ENCODE results near the gene GPR158.

The GPR158 gene

GRCh38 chr10:25441270-25441669, 266.5 kb downstream of the GPR158 start:
- no peaks in the 10 kb centered on the region for H4K20me1 ChIP-seq (ENCODE audit: low read depth, low read length)
- H3K79me2 ChIP-seq (ENCODE audit: insufficient read depth, low read length) = no peaks in the 10 kb centered on the region
- no peaks in the 10 kb centered on the region for H3K36me3 ChIP-seq (ENCODE audit: low read length)
- no peak overlapping the region for H3K4me3 ChIP-seq (ENCODE audit: insufficient read depth, low read length, poor library complexity, severe bottlenecking)
- H2AFZ ChIP-seq (ENCODE audit: low read depth, low read length, severe bottlenecking) = no peak overlapping the region
- no peak overlapping the region for H3K9ac ChIP-seq (ENCODE audit: low read length)
- 0 out of 2 replicates have a peak, but pooled peaks cover 4% of the 10 kb centered on the region for H3K9me2 ChIP-seq (replicated peaks; ENCODE audit: insufficient read depth, low read length)
- H3K27ac ChIP-seq (ENCODE audit: low read depth, low read length) = no peak overlapping the region
- no peak overlapping the region for H3K4me2 ChIP-seq (ENCODE audit: low read depth, low read length, poor library complexity, severe bottlenecking)
- TF ChIP-seq EZH2phosphoT487 (conservative IDR thresholded peaks at IDR 0.05; ENCODE audit: low read length) = no peak
- TF ChIP-seq CTCF (IDR thresholded peaks at IDR 0.05; ENCODE audit: insufficient read depth, low read length, poor library complexity, severe bottlenecking) = no peak
- H3K9me3 ChIP-seq (ENCODE audit: insufficient read depth, low read length) = no peaks in the 10 kb centered on the region
- H3F3A ChIP-seq (ENCODE audit: insufficient read depth) = no peaks in the 10 kb centered on the region
- H3K27me3 ChIP-seq (ENCODE audit: low read length) = no peaks in the 10 kb centered on the region

GRCh38 chr10:25444266-25444665, 269.5 kb downstream of the GPR158 start:
- Histone ChIP-seq H3K9ac (ENCODE audit: low read length) (no peak overlapping the region), H3K9me2 (replicated peaks; ENCODE audit: insufficient read depth, low read length) (0 out of 2 replicates have a peak, but pooled peaks cover 4% of the 10 kb centered on the region), H3K9me3 (ENCODE audit: insufficient read depth, low read length) (no peaks in the 10 kb centered on the region), H3K36me3 (ENCODE audit: low read length) (no peaks in the 10 kb centered on the region), H3K4me2 (ENCODE audit: low read depth, low read length, poor library complexity, severe bottlenecking) (no peak overlapping the region), H3K27me3 (ENCODE audit: low read length) (no peaks in the 10 kb centered on the region), H3K27ac (ENCODE audit: low read depth, low read length) (no peak overlapping the region), H2AFZ (ENCODE audit: low read depth, low read length, severe bottlenecking) (no peak overlapping the region), H4K20me1 (ENCODE audit: low read depth, low read length) (no peaks in the 10 kb centered on the region), H3K79me2 (ENCODE audit: insufficient read depth, low read length) (no peaks in the 10 kb centered on the region), H3K4me3 (ENCODE audit: insufficient read depth, low read length, poor library complexity, severe bottlenecking) (no peak overlapping the region), H3F3A (ENCODE audit: insufficient read depth) (no peaks in the 10 kb centered on the region)
- TF ChIP-seq CTCF (IDR thresholded peaks at IDR 0.05; ENCODE audit: insufficient read depth, low read length, poor library complexity, severe bottlenecking) (no peak), EZH2phosphoT487 (conservative IDR thresholded peaks at IDR 0.05; ENCODE audit: low read length) (no peak)

- Histone ChIP-seq H4K20me1 (ENCODE audit: low read depth, low read length) (no peaks in the 10 kb centered on the region), H3K27me3 (ENCODE audit: low read length) (no peaks in the 10 kb centered on the region), H3K27ac (ENCODE audit: low read depth, low read length) (no peak overlapping the region), H3K36me3 (ENCODE audit: low read length) (no peaks in the 10 kb centered on the region), H3K4me3 (ENCODE audit: insufficient read depth, low read length, poor library complexity, severe bottlenecking) (no peak overlapping the region), H3K9me3 (ENCODE audit: insufficient read depth, low read length) (no peaks in the 10 kb centered on the region), H2AFZ (ENCODE audit: low read depth, low read length, severe bottlenecking) (no peak overlapping the region), H3K4me2 (ENCODE audit: low read depth, low read length, poor library complexity, severe bottlenecking) (no peak overlapping the region), H3F3A (ENCODE audit: insufficient read depth) (no peaks in the 10 kb centered on the region), H3K9me2 (replicated peaks; ENCODE audit: insufficient read depth, low read length) (no peaks in the 10 kb centered on the region), H3K79me2 (ENCODE audit: insufficient read depth, low read length) (no peaks in the 10 kb centered on the region), H3K9ac (ENCODE audit: low read length) (no peak overlapping the region)
- TF ChIP-seq EZH2phosphoT487 (conservative IDR thresholded peaks at IDR 0.05; ENCODE audit: low read length) (no peak), CTCF (IDR thresholded peaks at IDR 0.05; ENCODE audit: insufficient read depth, low read length, poor library complexity, severe bottlenecking) (no peak)
Measured at GRCh38 chr10:25451401-25451800, 276.6 kb downstream of the GPR158 start.
